Gastrocnemius medialis (tissue), 4 donors: ENCODE measurements around the gene ACKR2.

Experiments
- POLR2A ChIP-seq, 2 donors: fragments of 450-650 bp; IDR thresholded peaks; one replicate each; pipeline ENCODE4 v1.6.1; 2017; ENCODE audit warnings: antibody characterized with exemption in 2 of 2, mild to moderate bottlenecking in 2 of 2, moderate library complexity in 2 of 2
- TF ChIP-seq, protein P1 (sequence below), 5 experiments: fragments of 450-650 bp in 3 of 5; fragments of 200-600 bp in 2 of 5; sonication (generic) in 2 of 5; IDR thresholded peaks in 4 of 5; conservative IDR thresholded peaks in 1 of 5; 1 replicate in 4 of 5; 2 replicates in 1 of 5; pipeline ENCODE4 v1.5.1; 2016 to 2019; ENCODE audit warnings: antibody characterized with exemption in 5 of 5, mild to moderate bottlenecking in 3 of 5, moderate library complexity in 3 of 5

GRCh38 chr3:42873221-42873982, 64.2 kb downstream of the ACKR2 start:
- TF ChIP-seq, protein P1, sequence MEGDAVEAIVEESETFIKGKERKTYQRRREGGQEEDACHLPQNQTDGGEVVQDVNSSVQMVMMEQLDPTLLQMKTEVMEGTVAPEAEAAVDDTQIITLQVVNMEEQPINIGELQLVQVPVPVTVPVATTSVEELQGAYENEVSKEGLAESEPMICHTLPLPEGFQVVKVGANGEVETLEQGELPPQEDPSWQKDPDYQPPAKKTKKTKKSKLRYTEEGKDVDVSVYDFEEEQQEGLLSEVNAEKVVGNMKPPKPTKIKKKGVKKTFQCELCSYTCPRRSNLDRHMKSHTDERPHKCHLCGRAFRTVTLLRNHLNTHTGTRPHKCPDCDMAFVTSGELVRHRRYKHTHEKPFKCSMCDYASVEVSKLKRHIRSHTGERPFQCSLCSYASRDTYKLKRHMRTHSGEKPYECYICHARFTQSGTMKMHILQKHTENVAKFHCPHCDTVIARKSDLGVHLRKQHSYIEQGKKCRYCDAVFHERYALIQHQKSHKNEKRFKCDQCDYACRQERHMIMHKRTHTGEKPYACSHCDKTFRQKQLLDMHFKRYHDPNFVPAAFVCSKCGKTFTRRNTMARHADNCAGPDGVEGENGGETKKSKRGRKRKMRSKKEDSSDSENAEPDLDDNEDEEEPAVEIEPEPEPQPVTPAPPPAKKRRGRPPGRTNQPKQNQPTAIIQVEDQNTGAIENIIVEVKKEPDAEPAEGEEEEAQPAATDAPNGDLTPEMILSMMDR (IDR thresholded peaks at IDR 0.05 in 4 of 5, conservative IDR thresholded peaks at IDR 0.05 in 1 of 5): no peak
- TF ChIP-seq POLR2A (IDR thresholded peaks at IDR 0.05): no peak
